Heart left ventricle (tissue), 16 donors: Measurements from ENCODE around the gene C19orf81. TPM values are rescaled to one million over a fixed set of nuclear protein-coding genes. Genes with fewer than 3 reads are reported as not detected.

Experiments used
- ATAC-seq, 4 donors: fragments of 200-7000 bp; cut with Tn5 transposase; one replicate each; pipeline ENCODE4 v1.9.1; 2020 to 2022; ENCODE audit warnings: moderate library complexity in 4 of 4, mild to moderate bottlenecking in 3 of 4, moderate number of reproducible peaks in 1 of 4
- DNase-seq, 5 donors: peaks; one replicate each; pipeline ENCODE4 v3.0.0-alpha.2; 2020
- H3K27ac ChIP-seq, 12 donors: fragments of 200-600 bp; sonication (generic) in 4 of 12; one replicate each; pipeline versions ENCODE4 v1.5.0 to v1.8.0; 2016 to 2022; ENCODE audit warnings: mild to moderate bottlenecking in 2 of 12
- H3K27me3 ChIP-seq, 9 donors: fragments of 200-600 bp; sonication (generic) in 2 of 9; one replicate each; pipeline versions ENCODE4 v1.5.1 to v1.8.0; 2016 to 2022; ENCODE audit warnings: mild to moderate bottlenecking in 3 of 9
- H3K36me3 ChIP-seq, 9 donors: fragments of 200-600 bp; sonication (generic) in 2 of 9; one replicate each; pipeline versions ENCODE4 v1.5.0 to v1.8.0; 2018 to 2022; ENCODE audit warnings: mild to moderate bottlenecking in 2 of 9
- H3K4me1 ChIP-seq, 12 donors: fragments of 200-600 bp; sonication (generic) in 4 of 12; one replicate each; pipeline versions ENCODE4 v1.5.0 to v1.8.0; 2016 to 2022; ENCODE audit warnings: mild to moderate bottlenecking in 3 of 12
- H3K4me3 ChIP-seq, 12 donors: fragments of 200-600 bp; sonication (generic) in 4 of 12; one replicate each; pipeline versions ENCODE4 v1.5.0 to v1.8.0; 2017 to 2022; ENCODE audit warnings: mild to moderate bottlenecking in 9 of 12, moderate library complexity in 4 of 12
- H3K9me3 ChIP-seq, 12 donors: fragments of 200-600 bp; sonication (generic) in 4 of 12; one replicate each; pipeline versions ENCODE4 v1.5.0 to v1.8.0; 2016 to 2022; ENCODE audit warnings: mild to moderate bottlenecking in 1 of 12
- POLR2A ChIP-seq, 2 donors: fragments of 450-650 bp; IDR thresholded peaks; one replicate each; pipeline ENCODE4 v1.6.1; 2017; ENCODE audit warnings: antibody characterized with exemption in 2 of 2, mild to moderate bottlenecking in 2 of 2, moderate library complexity in 2 of 2
- WGBS, 4 donors: extraction: QIAGEN DNeasy Blood & Tissue Kit in 2 of 4; methylation state at CpG; one replicate each; pipeline versions ENCODE4 v1.1.5 to v1.1.7; 2013 to 2018; 5-methylcytosine and 5-hydroxymethylcytosine counted together
- intact Hi-C, 10 donors: fragments of 100-400 bp; cut with DNase I; formaldehyde crosslinking; loops; one replicate each; pipeline versions ENCODE4 v1.11.1 to v1.14.2; 2022
- polyA plus RNA-seq, 2 donors: library from polyadenylated mRNA; stranded (reverse); fragments of 200-250 nt; gene quantifications; one replicate each; pipeline ENCODE4 v1.2.3, GENCODE V29; 2013
- total RNA-seq, 9 donors: library from RNA; depleted of rRNA in 2 of 9; stranded (reverse); fragments of >200 nt in 2 of 9; fragmentation: NEBNext Ultra II Directional in 3 of 9; extraction: Animal tissue kit (Norgen Biotek cat#: 25700) in 3 of 9; gene quantifications; one replicate each; pipeline versions ENCODE4 v1.1.0 to v1.2.4, GENCODE V29; 2016 to 2023
- TF ChIP-seq, protein P1 (sequence below), 12 donors: fragments of 200-600 bp; sonication (generic) in 4 of 12; IDR thresholded peaks; one replicate each; pipeline versions ENCODE4 v1.5.0 to v1.8.0; 2018 to 2022; ENCODE audit warnings: antibody characterized with exemption in 12 of 12, mild to moderate bottlenecking in 5 of 12
- donor health status: ischemic (EF 13 %, LVEDD 7.1; RV severe dilation, severe dysfunction).
- donor health status: healthy with polysubstance abuse.
- donor health status: DM: no; HTN: yes; CAD: no.
- donor health status: DM: no; HTN: no; CAD: no.
- donor health status: ischemic (EF 25% LVEDD 6.9; RV normal size, moderate dysfunction).
- donor health status: ischemic (EF 25% LVEDD 5.7; RV mildly dilated, moderate dysfunction).
- donor health status: healthy.
- donor health status: DM: yes; HTN: yes; CAD: no.
- donor health status: ischemic (EF 35%, LVEDD 5.7; RV mildly dilated, moderate dysfunction).
- donor health status: nonischemic (EF 11% LVEDD 7.7; RV severe dilation, severe dysfunction).
- donor health status: DM: yes; HTN: yes; CAD: no.
- donor health status: PGD.
- donor health status: ischemic (EF 29% LVEDD 5.4; RV normal size, mild dysfunction).
- donor health status: nonischemic (EF 23%, LVEDD 6.1; RV moderate dilation, normal function).

The C19orf81 gene
- total and polyA plus RNA-seq, 11 donors, result 0.65 to 3.6 (median 1.7) TPM; not detected in 4

- DNase-seq (no peak), ATAC-seq (no peak)
- Histone ChIP-seq H3K4me3 (no peak overlapping the region), H3K36me3 (no peaks in the 10 kb centered on the region), H3K27me3 (peaks cover 18 to 81% (median 43%) of the 10 kb centered on the region in 9 donors), H3K4me1 (peaks cover 0 to 29% (median 5%) of the 10 kb centered on the region in 12 donors), H3K9me3 (no peaks in the 10 kb centered on the region), H3K27ac (no peak overlapping the region)
- 53 to 64% (median 60%) methylated on average over 38 to 49 of the region's 49 CpGs for WGBS, 4 donors
- intact Hi-C loops, result no loop called here
- TF ChIP-seq, protein P1, sequence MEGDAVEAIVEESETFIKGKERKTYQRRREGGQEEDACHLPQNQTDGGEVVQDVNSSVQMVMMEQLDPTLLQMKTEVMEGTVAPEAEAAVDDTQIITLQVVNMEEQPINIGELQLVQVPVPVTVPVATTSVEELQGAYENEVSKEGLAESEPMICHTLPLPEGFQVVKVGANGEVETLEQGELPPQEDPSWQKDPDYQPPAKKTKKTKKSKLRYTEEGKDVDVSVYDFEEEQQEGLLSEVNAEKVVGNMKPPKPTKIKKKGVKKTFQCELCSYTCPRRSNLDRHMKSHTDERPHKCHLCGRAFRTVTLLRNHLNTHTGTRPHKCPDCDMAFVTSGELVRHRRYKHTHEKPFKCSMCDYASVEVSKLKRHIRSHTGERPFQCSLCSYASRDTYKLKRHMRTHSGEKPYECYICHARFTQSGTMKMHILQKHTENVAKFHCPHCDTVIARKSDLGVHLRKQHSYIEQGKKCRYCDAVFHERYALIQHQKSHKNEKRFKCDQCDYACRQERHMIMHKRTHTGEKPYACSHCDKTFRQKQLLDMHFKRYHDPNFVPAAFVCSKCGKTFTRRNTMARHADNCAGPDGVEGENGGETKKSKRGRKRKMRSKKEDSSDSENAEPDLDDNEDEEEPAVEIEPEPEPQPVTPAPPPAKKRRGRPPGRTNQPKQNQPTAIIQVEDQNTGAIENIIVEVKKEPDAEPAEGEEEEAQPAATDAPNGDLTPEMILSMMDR (IDR thresholded peaks at IDR 0.05), result no peak
- TF ChIP-seq POLR2A (IDR thresholded peaks at IDR 0.05), result no peak
These were observed 12.8 kb downstream of the C19orf81 start for GRCh38 chr19:50661766-50662650.

DNA sequence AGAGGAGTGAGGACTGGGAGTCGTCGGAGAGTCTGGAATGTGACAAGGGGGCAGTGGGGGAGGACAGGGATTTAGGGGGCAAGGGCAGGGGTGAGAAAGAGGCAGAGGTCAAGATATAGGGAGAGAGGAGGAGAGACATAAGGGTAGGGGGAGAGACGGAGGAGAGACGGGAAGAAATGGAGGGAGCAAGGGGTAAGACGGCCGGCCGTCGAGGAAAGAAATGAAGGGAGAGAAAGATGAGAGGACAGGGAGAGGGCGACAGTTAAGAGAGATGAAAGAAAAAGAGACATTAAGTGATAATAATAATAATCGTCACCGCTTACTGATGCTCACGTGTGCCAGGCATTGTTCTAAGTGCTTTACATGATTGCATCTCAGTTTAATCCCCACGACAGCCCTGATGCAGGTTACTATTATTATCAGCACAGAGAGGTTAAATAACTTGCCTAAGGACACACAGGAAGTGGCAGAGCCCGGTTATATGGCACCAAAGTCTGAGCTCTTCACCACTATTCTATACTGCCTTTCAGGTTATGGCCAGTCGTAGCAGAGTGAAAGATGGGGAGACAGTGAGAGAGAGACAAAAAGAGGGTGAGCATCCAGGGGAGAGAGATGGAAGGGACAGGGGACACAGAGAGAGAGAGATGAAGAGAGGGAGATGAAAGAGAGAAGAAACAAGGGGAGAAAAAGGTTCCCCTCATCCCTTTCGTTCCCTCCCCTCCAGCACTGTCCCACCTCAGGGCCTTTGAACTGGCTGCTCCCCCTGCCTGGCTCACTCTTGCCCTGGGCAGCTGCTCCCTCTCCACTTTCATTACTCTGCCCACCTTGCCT lies 13.6 kb downstream of the C19orf81 start:
- DNase-seq, result no peak
- Histone ChIP-seq H3K27ac (no peak overlapping the region), H3K27me3 (peaks cover 27 to 84% (median 49%) of the 10 kb centered on the region in 9 donors), H3K9me3 (no peaks in the 10 kb centered on the region), H3K4me3 (no peak overlapping the region), H3K4me1 (peaks cover 0 to 38% (median 5%) of the 10 kb centered on the region in 12 donors), H3K36me3 (no peaks in the 10 kb centered on the region)
- ATAC-seq, result no peak
- intact Hi-C loops, result no loop called here
- 43 to 47% (median 44%) methylated on average over 16 of the region's 16 CpGs for WGBS, 4 donors
- TF ChIP-seq, protein P1 (IDR thresholded peaks at IDR 0.05), result no peak
- TF ChIP-seq POLR2A (IDR thresholded peaks at IDR 0.05), result no peak

GRCh38 chr19:50663482-50663790 lies 14.2 kb downstream of the C19orf81 start:
- TF ChIP-seq, protein P1 (IDR thresholded peaks at IDR 0.05), result no peak
- no peak for TF ChIP-seq POLR2A (IDR thresholded peaks at IDR 0.05)
- DNase-seq (no peak), ATAC-seq (no peak)
- H3K4me3 ChIP-seq, result no peak overlapping the region
- no peaks in the 10 kb centered on the region for H3K9me3 ChIP-seq
- 88 to 97% (median 91%) methylated on average over 1 of the region's 1 CpG for WGBS, 4 donors
- H3K36me3 ChIP-seq, result no peaks in the 10 kb centered on the region
- no peak overlapping the region for H3K27ac ChIP-seq
- intact Hi-C loops, result no loop called here
- peaks cover 32 to 85% (median 53%) of the 10 kb centered on the region in 9 donors for H3K27me3 ChIP-seq
- peaks cover 0 to 38% (median 5%) of the 10 kb centered on the region in 12 donors for H3K4me1 ChIP-seq

DNA sequence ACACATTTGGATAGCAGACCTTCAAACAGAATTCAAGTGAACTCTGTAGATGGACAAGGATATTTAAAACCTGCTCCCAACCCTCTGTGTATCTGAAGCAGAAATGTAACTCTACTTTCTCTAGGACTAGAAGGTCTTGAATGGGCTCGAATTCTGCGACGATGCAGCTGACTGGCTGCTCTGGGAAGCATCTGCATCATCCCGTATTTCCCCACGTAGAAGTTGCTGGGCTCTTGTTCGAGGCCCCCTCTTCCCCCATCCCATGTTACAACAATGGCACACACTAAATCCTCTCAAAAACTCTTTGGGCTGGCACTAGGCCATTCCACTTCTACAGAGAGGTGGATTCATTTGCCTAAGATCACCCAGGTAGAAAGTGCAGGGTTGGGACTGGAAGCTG lies 15.0 kb downstream of the C19orf81 start:
- WGBS, 4 donors, result 81 to 88% (median 84%) methylated on average over 6 of the region's 6 CpGs
- Histone ChIP-seq H3K4me1 (peaks cover 0 to 32% (median 0%) of the 10 kb centered on the region in 12 donors), H3K27me3 (peaks cover 36 to 84% (median 52%) of the 10 kb centered on the region in 9 donors), H3K9me3 (no peaks in the 10 kb centered on the region), H3K36me3 (no peaks in the 10 kb centered on the region), H3K27ac (no peak overlapping the region), H3K4me3 (no peak overlapping the region)
- TF ChIP-seq POLR2A (IDR thresholded peaks at IDR 0.05), result no peak
- TF ChIP-seq, protein P1 (IDR thresholded peaks at IDR 0.05), result no peak
- DNase-seq (no peak), ATAC-seq (no peak)
- intact Hi-C loops, result no loop called here
